ENCODE data around the gene TUFT1.

The TUFT1 gene, protein sequence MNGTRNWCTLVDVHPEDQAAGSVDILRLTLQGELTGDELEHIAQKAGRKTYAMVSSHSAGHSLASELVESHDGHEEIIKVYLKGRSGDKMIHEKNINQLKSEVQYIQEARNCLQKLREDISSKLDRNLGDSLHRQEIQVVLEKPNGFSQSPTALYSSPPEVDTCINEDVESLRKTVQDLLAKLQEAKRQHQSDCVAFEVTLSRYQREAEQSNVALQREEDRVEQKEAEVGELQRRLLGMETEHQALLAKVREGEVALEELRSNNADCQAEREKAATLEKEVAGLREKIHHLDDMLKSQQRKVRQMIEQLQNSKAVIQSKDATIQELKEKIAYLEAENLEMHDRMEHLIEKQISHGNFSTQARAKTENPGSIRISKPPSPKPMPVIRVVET

DNA sequence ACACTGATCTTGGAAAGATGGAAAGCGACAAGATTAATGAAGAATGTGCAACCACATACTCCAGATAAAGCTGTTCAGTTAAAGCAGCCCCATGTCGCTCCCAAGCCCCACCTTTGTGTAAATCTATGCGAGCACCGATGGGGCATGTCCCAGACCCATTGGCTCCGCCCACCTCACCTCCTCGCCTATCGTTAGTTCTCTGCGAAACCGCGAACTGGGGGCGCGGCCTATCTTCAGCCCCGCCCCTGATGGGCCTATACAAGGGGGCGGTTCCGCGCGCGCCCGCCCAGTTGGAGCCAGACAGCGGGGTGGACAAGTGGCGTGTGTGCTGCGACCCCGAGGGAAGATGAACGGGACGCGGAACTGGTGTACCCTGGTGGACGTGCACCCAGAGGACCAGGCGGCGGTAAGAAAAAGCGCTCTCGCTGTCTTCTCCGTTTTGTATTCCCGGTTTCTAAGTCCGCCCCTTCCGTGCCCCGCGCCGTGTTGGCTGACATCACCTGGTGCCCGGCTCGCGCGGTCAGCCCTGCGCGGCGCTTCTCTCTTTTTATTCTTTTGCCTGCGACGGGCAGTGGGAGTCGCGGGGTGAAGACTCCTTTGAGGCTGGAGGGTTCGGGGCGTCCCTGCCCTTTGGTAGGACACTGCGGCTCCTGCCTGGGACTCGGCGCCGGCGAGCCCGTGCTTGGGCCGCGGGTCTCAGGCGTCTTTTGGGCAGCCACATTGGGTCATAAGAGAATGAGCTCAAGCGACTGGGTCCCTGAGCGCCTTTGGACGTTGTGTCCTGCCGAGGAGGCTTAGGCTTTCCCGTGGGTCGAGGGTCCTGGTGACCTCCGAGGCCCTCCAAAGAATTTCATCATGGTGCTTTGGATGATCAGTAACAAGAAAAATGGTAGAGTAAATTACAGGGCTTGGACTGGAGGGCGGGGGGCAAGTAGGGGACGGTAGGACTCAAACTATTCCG lies at the start of gene TUFT1:
Gene TUFT1 (plus strand): TSS at position 289 of the 961 bp plus-strand sequence. CDS start 58 bp downstream, at position 347.
- peak; percentile 93 for DNase-seq (ENCODE audit: low spot score)

DNA sequence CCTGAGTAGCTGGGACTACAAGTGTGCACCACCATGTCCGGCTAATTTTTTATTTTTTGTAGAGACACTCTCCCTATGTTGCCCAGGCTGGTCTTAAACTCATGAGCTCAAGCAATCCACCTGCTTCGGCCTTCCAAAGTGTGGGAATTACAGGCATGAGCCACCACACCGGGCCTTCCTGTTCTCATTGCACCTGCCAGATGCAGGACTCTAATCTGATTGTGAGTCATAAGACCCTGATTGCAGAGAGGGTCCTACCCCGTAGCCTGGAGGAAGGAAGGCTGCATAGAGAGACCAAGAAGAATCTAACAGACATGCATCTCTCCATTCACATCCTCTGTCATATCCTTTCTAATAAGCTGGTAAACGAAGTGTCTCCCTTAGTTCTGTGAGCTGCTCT lies 48.5 kb upstream of the TUFT1 start:
- no peak for DNase-seq (ENCODE audit: low spot score)

DNA sequence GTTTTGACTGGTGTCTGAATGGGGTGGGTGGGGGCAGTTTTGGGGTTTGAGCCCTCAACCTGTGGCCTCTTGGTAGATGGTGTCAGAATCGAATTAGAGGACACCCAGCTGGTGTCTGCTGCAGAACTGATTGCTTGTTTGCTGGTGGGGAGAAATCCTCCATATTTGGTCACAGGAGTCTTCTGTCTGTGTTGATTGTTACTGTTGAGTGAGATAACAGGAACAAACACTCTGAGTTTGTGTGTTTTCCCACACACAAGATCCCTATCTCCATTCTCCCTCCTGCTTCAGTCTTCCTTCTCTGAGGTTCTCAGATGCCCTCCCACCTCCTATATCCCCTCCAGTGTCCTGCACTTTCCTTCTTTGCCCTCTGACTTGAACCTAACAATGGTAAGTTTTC lies 48.0 kb upstream of the TUFT1 start:
- DNase-seq (ENCODE audit: low spot score), result no peak

DNA sequence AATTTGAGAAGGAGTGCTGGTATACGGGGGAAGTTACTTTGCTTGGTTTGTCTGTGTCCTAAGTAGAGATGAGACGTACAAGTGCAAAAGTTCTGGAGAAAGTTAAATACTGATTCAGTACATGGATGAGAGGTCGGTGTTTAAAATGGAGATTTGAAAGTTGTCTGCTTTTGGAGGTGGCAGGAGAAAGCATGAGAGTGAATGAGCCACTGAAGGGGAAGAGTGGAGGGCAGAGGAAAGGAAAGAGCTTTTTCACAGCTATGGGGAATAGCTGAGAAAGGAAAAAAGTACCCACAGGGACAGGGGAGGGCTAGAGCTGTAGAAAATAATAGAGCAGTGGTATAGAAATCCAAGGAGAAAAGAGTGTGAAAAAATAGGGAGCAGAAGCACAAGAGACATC lies 47.1 kb upstream of the TUFT1 start:
- no peak for DNase-seq (ENCODE audit: low spot score)

DNA sequence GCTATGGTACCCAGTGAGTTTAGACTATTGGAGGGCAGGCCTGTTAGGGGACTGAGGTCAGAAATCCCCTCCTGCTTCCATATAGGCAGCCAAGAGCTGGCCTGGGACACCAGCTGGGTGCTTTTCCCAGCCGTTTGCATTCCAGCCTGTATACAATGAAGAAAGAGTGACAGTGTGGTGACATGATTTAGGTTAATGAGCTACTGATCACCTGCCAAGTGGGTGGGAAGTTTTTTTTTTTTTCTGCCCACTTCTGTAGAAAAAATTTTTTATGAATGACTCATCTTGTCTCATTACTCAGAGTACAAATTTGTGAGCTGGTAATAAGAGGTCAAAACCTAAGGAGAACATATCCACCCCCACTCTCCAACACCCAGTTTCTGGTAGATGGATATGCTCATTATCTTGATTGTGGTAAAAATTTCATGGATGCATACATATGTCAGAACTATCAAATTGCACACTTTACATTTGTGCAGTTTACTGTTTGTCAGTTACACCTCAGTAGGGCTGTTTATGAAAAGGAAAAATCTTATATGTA lies 45.3 kb upstream of the TUFT1 start:
- no peak for DNase-seq (ENCODE audit: low spot score)

DNA sequence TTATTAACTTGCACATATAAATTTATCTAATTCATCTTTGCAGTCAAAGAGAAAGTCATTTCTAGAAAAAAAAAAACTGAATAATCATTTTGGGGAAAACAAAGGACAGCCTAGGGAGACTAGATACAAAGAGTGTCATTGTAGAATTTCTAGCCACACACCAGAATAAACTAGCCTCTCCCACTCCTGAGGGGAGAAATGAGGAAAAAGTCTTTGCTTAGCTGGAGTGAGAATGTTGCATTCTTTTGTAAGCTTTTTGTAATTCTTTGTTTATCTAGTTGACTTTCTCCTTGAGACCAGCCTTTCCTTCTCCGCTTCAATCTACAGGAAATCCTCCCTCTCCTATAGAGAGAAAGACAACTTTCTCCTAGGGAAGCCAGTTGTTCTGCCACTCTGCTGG lies 44.8 kb upstream of the TUFT1 start:
- DNase-seq (ENCODE audit: low spot score), result no peak

DNA sequence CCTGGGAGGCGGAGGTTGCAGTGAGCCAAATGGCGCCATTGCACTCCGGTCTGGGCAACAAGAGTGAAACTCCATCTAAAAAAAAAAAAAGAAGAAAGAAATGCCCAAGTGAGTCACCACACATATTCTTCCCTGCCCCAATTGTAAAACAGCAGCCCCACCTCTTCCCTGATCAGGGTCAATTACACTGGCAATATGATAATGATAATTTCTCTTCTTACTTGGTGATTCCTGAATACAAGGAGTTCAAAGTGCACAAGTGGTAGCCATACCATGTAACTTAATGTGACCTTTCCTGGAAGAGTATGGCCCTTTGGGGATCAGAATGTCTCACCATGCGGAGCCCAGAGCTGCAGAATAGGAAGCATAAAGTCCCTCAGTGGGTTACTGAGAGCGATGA lies 40.7 kb upstream of the TUFT1 start:
- no peak for DNase-seq (ENCODE audit: low spot score)

DNA sequence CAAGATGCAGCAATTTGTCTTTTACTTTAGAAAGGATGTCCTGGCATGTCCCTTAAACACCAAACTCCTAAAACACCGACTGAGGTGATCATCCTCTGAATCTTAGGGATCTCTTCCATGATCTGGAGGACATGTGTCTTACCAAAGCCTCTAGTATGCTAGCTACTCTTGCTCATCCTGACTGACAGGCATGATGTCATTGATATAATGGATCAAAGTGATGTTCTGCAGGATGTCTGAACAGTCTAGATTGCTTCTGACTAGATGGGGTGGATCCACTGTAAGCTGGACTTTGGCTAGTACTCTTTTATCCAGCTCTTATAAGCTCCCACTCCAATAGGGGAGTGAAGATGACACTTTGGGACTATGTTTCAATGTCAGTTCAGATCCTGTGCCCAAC lies 40.2 kb upstream of the TUFT1 start:
- DNase-seq (ENCODE audit: low spot score), result no peak

DNA sequence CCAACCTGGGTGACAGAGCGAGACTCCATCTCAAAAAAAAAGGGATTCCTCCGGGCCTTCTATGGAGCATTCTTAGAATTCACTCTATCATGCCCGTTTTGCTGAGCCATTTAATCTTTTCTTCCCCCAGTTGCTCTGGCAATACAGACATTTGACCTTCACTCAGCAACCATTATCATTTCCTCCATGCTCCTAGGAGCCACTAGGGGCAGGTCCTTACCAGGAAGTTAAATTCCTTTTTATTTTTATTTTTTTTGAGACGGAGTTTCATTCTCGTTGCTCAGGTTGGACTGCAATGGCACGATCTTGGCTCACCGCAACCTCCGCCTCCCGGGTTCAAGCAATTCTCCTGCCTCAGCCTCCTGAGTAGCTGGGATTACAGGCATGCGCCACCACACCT lies 38.6 kb upstream of the TUFT1 start:
- DNase-seq (ENCODE audit: low spot score), result no peak

DNA sequence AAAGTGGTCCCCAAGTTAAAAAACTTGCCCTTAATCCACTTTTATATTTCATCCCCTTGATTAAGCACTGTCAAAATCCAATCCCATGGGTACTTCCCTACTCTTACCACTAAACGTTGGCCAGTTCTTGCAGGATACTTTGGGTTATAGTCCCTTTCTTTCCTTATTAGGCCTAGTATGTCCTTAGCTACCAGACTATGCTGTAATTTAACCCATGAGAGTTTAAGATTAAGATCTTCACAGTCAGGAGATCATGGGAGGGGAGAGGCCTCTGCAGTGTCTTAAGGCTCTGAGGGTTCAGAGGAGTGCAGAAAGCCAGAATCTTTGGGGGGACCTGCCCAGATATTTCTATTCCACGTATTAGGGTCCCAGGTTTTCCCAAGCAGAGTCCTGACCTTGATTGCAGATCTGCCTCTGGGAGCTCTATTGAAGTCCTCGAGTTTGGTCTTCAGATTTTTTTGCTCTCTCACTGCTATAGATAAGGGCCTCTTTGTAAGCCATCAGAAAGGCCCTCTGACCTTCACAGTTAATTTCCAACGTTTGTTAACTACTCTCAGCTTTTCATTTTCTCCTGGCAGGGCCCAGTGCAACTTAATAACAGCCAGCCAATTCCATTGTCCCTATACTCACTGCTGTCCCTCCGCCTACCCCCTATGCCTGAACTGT lies 37.9 kb upstream of the TUFT1 start:
- DNase-seq (ENCODE audit: low spot score), result no peak

DNA sequence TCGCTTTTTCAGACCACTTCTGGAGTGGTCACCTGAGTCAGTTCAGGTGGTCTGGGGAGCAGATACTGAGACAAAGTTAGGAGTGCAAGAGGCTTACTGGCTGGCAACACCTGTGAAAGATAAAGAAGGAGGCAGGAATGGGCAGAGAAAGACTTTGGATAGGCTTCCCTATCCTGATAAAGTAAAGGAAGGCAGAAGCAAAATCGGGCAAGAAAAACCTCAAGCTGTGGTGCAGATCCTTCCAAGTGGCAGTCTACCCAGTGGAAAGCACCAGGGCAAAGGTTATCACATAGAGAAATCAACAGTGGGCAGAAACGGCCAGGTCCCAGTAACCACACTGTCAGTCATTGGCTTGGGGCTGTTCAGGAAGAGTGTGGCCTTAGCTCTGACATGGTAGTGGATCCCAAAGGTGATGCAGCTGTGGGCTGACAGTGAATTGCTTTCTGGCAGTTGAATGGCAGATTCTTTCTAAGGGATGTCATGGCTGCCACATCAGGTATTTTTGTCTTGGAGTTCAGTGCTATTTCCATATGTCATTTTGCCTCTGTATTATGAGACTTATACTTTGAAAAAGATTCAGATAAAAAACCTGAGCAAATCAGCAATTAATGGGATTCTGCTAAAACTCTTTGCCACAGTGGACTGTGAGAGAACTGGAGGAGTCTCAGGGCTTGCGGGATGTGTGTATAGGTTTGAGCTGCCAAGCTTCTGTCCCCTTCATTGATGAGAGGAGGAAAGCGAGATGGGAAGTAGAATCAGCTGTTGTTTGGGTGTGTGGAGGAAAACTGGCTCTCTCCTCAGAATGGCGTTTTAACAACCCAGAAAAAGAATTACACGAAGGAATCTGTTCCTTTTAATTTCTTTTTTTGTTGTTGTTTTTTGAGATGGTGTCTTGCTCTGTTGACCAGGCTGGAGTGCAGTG lies 37.0 kb upstream of the TUFT1 start:
- no peak for DNase-seq (ENCODE audit: low spot score)

DNA sequence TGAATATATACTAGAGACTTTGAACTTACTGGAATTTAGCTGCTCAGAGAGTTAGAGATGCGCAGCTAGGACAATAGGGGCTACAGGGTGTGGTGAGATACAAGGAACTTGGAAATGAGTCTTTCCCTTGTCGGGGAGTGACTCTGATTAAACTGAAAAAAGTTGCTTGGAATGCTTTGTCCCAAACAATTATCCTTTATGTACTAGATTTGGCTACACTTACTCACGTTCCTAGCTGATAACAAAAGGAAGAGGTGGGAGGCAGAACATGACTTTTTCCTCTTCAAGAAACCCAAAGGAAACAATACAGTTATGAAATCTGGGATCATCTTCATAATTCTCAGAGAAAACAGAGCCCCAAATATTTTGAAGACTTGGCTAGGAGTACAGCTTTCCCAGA lies 35.9 kb upstream of the TUFT1 start:
- no peak for DNase-seq (ENCODE audit: low spot score)

DNA sequence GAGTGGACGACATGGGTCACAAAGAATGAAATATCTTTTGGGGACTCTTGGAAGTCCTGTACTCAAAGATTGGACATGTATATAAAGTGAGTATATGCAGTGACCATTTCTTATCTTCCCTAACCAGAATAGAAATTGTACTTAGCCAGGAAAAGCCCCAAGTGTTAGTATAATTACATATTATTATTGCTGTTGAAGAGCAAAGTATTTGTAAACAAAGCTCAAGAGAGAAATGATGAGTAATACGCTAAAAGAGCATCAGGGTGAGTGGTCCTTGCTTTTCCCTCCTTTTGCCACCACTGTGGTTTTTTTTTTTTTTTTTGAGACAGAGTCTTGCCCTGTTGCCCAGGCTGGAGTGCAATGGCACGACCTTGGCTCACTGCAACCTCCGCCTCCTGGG lies 35.4 kb upstream of the TUFT1 start:
- no peak for DNase-seq (ENCODE audit: low spot score)

DNA sequence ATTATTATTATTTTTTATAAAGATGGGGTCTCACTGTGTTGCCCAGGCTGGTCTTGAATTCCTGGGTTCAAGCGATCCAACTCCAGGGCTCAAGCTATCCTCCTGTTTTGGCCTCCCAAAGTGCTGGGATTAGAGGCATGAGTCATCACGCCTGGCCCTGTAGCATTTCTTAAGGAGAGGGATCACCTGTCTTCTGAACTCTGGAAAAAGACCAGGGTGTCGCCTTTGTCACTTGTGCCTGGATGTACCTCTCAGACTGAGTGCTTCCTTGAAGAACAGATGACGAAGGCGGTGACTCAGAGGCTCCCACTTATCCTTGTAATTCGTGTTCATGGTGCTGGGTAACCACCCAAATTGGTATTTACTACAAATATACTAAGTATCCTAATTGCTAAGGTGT lies 31.3 kb upstream of the TUFT1 start:
- no peak for DNase-seq (ENCODE audit: low spot score)

DNA sequence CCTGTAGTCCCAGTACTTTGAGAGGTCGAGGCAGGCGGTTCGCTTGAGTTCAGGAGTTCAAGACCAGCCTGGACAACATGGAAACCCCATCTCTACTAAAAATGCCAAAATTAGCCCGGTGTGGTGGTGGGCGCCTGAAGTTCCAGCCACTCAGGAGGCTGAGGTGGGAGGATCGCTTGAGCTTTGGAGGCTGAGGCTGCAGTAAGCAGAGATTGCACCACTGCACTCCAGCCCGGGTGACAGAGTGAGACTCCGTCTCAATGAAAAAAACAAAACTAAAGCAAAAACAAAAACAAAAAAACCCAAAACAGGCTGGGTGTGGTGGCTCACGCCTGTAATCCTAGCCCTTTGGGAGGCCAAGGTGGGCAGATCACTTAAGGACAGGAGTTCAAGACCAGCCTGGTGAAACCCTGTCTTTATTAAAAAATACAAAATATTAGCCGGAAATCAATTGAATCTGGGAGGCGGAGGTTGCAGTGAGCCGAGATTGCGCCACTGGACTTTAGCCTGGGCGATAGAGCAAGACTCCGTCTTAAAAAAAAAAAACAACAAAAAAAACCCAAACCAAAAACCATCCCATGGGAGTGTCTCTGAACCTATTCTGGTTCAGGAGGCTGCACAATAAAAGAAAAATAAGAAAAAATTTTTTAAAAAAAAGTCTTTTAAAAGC lies 30.6 kb upstream of the TUFT1 start:
- no peak for DNase-seq (ENCODE audit: low spot score)

DNA sequence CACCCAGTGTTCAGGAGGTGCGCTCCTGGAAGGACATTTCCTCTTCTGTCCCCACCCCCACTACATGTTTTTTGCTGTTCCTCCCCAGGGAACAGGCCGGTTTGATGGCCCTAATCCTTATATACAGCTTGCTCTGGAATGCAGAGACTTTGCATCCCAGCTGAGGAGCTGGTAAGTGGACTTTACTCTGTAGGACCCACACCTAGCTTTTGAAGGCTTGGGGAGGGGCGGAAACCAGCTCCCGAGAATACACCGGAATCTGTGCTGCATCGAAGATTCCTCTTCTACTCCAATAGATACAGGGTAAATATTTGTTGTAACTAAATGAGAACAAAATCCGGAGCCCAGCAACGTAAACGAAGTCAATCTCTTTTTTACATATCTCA lies 30.1 kb upstream of the TUFT1 start:
- DNase-seq (ENCODE audit: low spot score), result no peak

DNA sequence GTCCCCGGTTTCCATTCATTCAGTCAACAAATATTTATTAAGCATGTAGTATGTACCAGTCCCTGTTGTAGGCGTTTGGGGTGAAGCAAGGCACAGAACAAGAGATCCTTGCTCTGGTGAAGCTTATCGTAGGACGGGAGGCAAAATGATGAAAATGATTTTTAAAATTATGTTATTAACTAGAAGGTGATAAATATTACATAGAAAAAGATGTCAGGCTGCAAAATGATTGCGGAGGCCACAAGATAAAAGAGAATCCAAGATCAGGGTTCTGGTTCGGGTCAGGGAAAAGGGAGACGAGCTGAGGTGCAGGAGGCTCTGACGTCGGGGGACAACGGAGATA lies 29.5 kb upstream of the TUFT1 start:
- no peak for DNase-seq (ENCODE audit: low spot score)

DNA sequence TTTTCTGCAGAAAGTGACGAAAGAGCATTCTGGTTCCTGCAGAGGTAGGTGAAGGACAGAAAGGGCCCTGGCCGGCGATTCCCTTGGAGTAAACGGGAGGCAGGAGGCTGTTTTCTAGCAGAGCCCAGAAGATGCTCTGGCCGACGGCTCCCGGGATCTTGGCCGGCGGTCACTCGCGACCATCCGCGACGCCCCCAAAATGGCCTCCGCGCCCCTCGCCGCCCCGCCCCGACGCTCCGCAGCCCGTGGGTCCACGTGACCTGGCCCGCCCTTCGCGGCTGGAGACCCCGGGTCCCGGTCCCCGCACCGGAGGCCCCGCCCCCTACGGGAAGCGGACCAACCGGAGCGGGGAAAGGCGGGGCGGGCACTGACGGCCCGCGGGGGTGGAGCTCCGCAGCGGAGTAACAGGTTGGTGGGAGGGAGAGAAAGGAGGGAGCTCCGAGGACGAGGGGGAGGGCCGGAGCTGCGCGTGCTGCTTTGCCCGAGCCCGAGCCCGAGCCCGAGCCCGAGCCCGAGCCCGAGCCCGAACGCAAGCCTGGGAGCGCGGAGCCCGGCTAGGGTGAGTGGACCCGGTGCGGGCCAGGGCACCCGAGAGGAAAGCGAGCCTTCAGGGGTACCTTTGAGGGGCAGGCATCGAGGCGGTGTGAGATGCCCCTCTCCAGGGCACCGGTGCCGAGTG lies 29.0 kb upstream of the TUFT1 start, which contains the start of gene CGN:
Gene CGN (plus strand): TSS at position 431 of the 679 bp plus-strand sequence. CDS start 7,133 bp downstream, outside the sequence.
- DNase-seq (ENCODE audit: low spot score), result peak; percentile 88

DNA sequence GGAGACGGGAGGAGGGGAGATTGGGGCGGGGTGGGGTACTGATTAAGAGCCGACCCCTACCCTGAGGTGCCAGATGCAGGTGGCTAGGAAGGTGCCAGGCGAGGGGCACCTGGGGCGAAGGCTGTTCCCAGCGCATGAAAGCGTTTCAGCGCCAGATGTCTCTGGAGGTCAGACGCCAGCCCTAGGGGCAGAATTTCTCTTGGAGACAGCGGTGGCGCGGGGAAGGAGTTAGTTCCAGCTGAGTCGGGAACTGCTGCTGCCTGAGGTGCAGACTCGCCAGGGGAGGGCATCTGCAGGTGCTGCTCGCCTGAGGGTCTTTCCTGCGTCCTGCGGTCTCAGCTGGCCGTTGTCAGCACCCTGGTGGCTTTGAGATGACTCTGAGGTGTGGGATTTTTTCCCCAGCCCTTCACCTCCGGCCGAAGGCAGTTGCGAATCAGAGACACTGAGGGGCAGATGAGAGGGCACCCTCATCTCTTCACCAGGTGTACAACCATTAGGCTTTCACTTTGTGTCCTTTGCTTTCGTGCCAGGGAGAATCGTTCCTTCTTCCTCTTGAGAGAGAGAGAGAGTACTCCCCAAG lies 28.4 kb upstream of the TUFT1 start:
- DNase-seq (ENCODE audit: low spot score), result no peak

DNA sequence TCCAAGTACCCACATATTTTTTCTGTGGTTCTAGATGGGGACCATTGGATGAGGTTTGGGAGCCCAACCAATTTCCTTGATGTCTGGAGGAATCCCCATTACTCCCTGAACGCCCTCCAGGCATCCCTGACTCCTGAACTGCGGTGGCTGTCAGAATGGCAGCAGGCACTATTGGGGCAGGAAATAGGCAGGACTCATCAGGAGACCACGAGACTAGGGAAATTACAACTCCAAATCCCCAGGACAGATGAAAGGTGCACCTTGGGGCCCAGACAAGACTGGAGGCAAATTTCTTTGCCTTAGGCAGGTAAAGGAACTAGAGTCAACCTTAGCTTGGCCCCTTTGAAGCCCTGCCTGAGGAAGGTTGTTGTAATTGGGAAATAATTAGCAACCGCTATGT lies 27.8 kb upstream of the TUFT1 start:
- no peak for DNase-seq (ENCODE audit: low spot score)
